Activated naive CD4-positive, alpha-beta T cell treated with anti-CD3 and anti-CD28 coated beads, Interleukin-2, amount 50 U/mL, for 24 hours (primary cell): ENCODE measurements around the gene ADGRG7.

ENCODE experiments used
- H3K27ac Mint-ChIP-seq: one replicate; pipeline ENCODE4 v1.8.0; 2021; ENCODE audit warnings: mild to moderate bottlenecking, mixed read lengths
- H3K27me3 Mint-ChIP-seq: one replicate; pipeline ENCODE4 v1.8.0; 2021; ENCODE audit warnings: mixed read lengths
- H3K36me3 Mint-ChIP-seq: one replicate; pipeline ENCODE4 v1.8.0; 2021; ENCODE audit warnings: mixed read lengths
- H3K4me1 Mint-ChIP-seq: one replicate; pipeline ENCODE4 v1.8.0; 2021; ENCODE audit warnings: mixed read lengths
- H3K4me3 Mint-ChIP-seq: one replicate; pipeline ENCODE4 v1.8.0; 2021; ENCODE audit warnings: mild to moderate bottlenecking, mixed read lengths
- H3K9me3 Mint-ChIP-seq: one replicate; pipeline ENCODE4 v1.8.0; 2021; ENCODE audit warnings: mixed read lengths

The ADGRG7 gene

DNA sequence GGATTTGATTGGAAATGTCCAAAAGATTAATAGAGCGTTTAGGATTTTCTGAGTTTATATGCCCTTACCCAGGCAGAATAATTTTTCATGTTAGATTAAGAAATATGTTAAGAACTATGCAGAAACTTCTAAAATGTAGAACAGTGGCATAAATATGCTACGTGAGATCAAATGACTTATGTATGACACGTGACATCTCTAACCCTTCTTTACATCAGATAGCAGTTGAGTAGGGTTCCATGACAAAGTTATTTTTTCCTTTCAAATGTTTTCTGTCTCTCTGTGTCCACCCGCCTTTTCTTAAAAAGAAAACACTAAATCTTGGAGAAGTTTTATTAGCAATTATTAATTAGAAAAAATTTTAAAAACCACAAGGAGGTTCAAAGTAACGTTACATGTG, 91.3 kb downstream of the ADGRG7 start:
- H3K36me3 Mint-ChIP-seq: no peaks in the 10 kb centered on the region
- H3K9me3 Mint-ChIP-seq: no peaks in the 10 kb centered on the region
- H3K4me3 Mint-ChIP-seq: no peak overlapping the region
- H3K4me1 Mint-ChIP-seq: no peaks in the 10 kb centered on the region
- no peak overlapping the region for H3K27ac Mint-ChIP-seq
- peaks cover 24% of the 10 kb centered on the region for H3K27me3 Mint-ChIP-seq

- Mint-ChIP-seq H3K36me3 (no peaks in the 10 kb centered on the region), H3K27me3 (peaks cover 21% of the 10 kb centered on the region), H3K27ac (no peak overlapping the region), H3K4me3 (no peak overlapping the region), H3K9me3 (no peaks in the 10 kb centered on the region), H3K4me1 (no peaks in the 10 kb centered on the region)
Measured at GRCh38 chr3:100702082-100702979, 92.9 kb downstream of the ADGRG7 start.

DNA sequence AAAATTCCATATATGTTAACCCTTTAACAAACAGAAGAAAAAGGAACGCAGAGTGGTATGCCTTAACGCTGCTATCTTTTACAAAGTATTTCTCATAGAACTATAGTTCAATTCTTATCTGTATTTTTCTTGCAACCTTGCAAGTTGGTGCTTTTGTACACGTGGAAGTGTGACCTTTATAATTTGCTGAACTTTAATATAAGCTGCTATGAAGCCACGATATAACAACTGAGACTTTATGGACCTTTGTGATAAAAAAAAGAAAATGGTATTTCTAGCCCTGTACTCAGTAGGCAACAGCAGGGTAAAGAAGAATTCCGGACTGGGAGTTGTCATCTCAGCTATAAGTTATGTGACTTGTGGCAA, 93.6 kb downstream of the ADGRG7 start:
- Mint-ChIP-seq H3K4me3 (no peak overlapping the region), H3K4me1 (no peaks in the 10 kb centered on the region), H3K27ac (no peak overlapping the region), H3K9me3 (no peaks in the 10 kb centered on the region), H3K27me3 (peaks cover 21% of the 10 kb centered on the region), H3K36me3 (no peaks in the 10 kb centered on the region)

DNA sequence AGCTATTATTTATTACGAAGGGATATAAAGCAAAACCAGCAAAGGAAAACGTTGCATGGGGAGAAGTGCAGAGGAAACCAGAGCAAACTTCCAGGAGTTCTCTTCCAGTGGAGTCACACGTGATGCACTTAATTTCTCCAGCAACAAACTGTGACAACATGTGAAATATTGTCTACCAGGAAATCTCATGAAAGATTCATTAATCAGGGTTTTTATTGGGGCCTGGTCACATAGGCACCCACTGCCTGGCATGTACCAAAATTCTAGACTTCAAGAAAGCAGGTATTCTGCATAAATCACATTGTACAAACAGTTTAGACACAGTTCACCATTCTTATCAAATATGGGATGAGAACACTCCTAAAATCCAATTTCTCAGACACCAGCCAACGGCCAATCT, 94.5 kb downstream of the ADGRG7 start:
- no peaks in the 10 kb centered on the region for H3K9me3 Mint-ChIP-seq

DNA sequence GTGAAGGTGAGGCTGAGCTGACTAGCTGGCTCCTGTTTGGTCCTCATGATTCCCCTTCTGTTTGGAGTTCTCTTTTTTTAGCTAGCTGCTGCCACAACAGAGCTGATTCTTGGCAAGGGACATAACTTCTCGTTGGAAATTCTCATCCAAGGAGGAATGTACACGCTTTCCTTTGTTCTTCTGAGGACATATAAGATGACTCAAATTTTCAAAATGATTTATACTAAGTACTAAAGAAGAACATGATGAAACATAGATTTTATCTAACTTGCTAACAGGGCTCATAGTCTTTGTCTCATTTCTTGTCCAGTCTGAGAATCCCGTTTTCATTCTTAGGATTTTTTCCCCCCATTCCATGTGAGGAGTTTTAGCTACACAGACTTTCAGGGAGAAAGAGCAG, 97.0 kb downstream of the ADGRG7 start:
- Mint-ChIP-seq H3K27me3 (peaks cover 5% of the 10 kb centered on the region), H3K36me3 (peaks cover 4% of the 10 kb centered on the region), H3K9me3 (no peaks in the 10 kb centered on the region), H3K4me3 (no peak overlapping the region), H3K4me1 (peaks cover 17% of the 10 kb centered on the region), H3K27ac (no peak overlapping the region)

More for the DNA sequence above, 94.5 kb downstream of the ADGRG7 start:
- H3K27ac Mint-ChIP-seq: no peak overlapping the region
- H3K4me1 Mint-ChIP-seq: peaks cover 5% of the 10 kb centered on the region
- H3K36me3 Mint-ChIP-seq: no peaks in the 10 kb centered on the region
- peaks cover 15% of the 10 kb centered on the region for H3K27me3 Mint-ChIP-seq
- no peak overlapping the region for H3K4me3 Mint-ChIP-seq

DNA sequence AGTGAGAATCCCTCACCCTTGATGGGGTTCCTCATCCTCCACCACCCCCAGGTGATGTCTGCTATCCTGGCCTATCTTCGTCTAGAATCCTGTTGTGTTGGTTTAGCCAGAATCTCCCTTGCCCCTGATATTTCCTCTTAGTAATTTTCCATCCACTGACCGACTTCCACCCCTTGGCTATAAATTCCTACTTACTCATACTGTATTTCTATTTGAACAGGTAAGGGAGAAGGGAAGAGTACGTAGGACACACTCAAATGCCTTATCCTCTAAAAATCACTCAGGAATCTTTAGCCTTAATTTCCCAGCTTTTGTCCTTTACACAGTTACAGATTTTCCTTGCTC, 99.2 kb downstream of the ADGRG7 start:
- Mint-ChIP-seq H3K27me3 (peaks cover under 1% of the 10 kb centered on the region), H3K4me3 (peak overlapping the region; percentile 89), H3K9me3 (no peaks in the 10 kb centered on the region), H3K27ac (peak overlapping the region; percentile 97), H3K4me1 (peaks cover 38% of the 10 kb centered on the region), H3K36me3 (peaks cover 13% of the 10 kb centered on the region)

- H3K36me3 Mint-ChIP-seq: peaks cover 13% of the 10 kb centered on the region
- peaks cover 44% of the 10 kb centered on the region for H3K4me1 Mint-ChIP-seq
- H3K4me3 Mint-ChIP-seq: peak within 1 kb of the TSS; percentile 89
- H3K9me3 Mint-ChIP-seq: no peaks in the 10 kb centered on the region
- no peaks in the 10 kb centered on the region for H3K27me3 Mint-ChIP-seq
- peak within 1 kb of the TSS; percentile 97 for H3K27ac Mint-ChIP-seq
Measured at GRCh38 chr3:100708989-100709841, 99.8 kb downstream of the ADGRG7 start, which contains the start of gene TFG. TFG (plus strand) TSS chr3:100709494; CDS start chr3:100713686, 4,192 bp downstream.

GRCh38 chr3:100709842-100710260, 100.5 kb downstream of the ADGRG7 start:
- Mint-ChIP-seq H3K9me3 (no peaks in the 10 kb centered on the region), H3K4me1 (peaks cover 48% of the 10 kb centered on the region), H3K4me3 (peak overlapping the region; percentile 81), H3K27ac (peak overlapping the region; percentile 71), H3K27me3 (no peaks in the 10 kb centered on the region), H3K36me3 (peaks cover 14% of the 10 kb centered on the region)

DNA sequence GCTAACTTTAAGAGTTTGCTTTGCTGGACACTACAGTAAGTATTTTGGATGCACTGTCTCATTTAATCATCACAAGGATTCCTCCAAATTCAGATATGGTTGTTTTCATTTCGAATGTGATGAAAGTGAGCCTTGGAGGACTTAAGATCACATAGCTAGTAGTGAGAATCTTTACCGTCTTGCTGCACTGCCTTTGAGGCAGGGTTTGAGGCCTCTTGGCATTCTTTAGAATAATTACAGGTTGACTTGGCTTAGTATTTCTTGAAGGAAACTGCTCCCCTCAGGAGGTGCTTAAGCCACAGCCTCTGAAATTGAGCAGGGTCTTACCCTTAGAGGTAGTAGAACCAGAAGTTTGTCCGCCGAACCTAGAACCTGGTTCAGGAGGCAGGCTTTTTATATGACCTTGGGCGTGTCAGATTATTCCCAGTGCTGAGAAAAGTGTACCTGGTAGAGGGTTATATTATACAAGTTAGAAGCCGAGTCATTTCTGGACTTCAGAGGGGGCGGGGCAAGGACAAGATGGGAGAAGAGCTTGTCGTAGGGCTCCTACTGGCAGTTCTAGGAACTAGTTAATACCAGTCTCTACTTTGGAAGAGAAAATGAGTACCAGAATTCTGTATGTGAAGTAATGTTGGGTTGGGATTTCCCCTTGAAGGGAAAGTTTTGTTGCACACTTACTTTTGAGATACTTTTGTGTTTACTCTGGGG, 101.0 kb downstream of the ADGRG7 start:
- Mint-ChIP-seq H3K27ac (peak overlapping the region; percentile 71), H3K4me3 (peak overlapping the region; percentile 81), H3K4me1 (peaks cover 54% of the 10 kb centered on the region), H3K27me3 (no peaks in the 10 kb centered on the region), H3K9me3 (no peaks in the 10 kb centered on the region), H3K36me3 (peaks cover 19% of the 10 kb centered on the region)

GRCh38 chr3:100715176-100715575, 105.8 kb downstream of the ADGRG7 start:
- no peak overlapping the region for H3K27ac Mint-ChIP-seq
- H3K9me3 Mint-ChIP-seq: no peaks in the 10 kb centered on the region
- peak overlapping the region; percentile 34 for H3K4me3 Mint-ChIP-seq
- peaks cover 80% of the 10 kb centered on the region for H3K4me1 Mint-ChIP-seq
- no peaks in the 10 kb centered on the region for H3K27me3 Mint-ChIP-seq
- peaks cover 35% of the 10 kb centered on the region for H3K36me3 Mint-ChIP-seq

GRCh38 chr3:100717063-100717462, 107.7 kb downstream of the ADGRG7 start:
- Mint-ChIP-seq H3K36me3 (peaks cover 37% of the 10 kb centered on the region), H3K4me3 (peak overlapping the region; percentile 61), H3K27ac (no peak overlapping the region), H3K9me3 (no peaks in the 10 kb centered on the region), H3K4me1 (peaks cover 65% of the 10 kb centered on the region), H3K27me3 (no peaks in the 10 kb centered on the region)

GRCh38 chr3:100717637-100718487, 108.5 kb downstream of the ADGRG7 start:
- no peak overlapping the region for H3K4me3 Mint-ChIP-seq
- H3K27ac Mint-ChIP-seq: no peak overlapping the region
- no peaks in the 10 kb centered on the region for H3K27me3 Mint-ChIP-seq
- peaks cover 64% of the 10 kb centered on the region for H3K4me1 Mint-ChIP-seq
- no peaks in the 10 kb centered on the region for H3K9me3 Mint-ChIP-seq
- peaks cover 36% of the 10 kb centered on the region for H3K36me3 Mint-ChIP-seq

DNA sequence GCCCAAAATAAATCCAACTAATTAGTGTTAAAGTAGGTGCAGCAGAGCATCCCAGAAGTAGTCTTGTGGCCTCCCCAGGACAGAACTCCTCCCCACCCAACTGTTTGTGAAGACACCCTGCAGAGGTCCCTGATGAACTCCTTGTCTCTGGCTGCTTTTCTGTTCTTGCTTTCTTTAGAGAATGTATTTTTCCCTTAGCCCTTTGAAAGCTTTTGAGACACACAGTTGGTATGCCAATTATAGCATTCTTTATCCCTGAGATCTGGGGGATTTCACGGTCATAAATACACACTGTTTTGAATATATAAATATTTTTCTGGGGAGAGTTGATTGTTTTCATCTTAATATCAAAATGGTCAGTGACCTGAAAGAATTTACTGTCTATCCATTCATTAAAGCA, 109.7 kb downstream of the ADGRG7 start:
- Mint-ChIP-seq H3K27ac (no peak overlapping the region), H3K4me3 (no peak overlapping the region), H3K4me1 (peaks cover 56% of the 10 kb centered on the region), H3K27me3 (no peaks in the 10 kb centered on the region), H3K9me3 (no peaks in the 10 kb centered on the region), H3K36me3 (peaks cover 34% of the 10 kb centered on the region)

DNA sequence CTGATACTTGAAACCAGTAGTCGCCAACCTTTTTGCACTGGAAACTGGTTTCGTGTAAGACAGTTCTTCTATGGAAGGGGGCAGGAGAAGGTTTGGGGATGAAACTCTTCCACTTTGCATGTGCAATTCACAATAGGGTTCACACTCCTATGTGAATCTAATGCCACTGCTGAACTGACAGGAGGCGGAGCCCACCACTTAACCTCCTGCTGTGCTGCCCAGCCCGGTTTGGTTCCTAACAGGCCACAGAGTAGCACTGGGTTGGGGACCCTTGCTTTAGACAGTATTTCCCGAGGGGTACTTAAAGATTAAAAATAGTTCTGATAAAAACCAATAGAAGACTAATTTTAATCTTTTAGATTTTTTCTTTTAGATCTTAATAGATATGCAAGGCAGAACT, 111.0 kb downstream of the ADGRG7 start:
- Mint-ChIP-seq H3K4me3 (no peak overlapping the region), H3K27ac (no peak overlapping the region), H3K27me3 (no peaks in the 10 kb centered on the region), H3K4me1 (peaks cover 45% of the 10 kb centered on the region), H3K9me3 (no peaks in the 10 kb centered on the region), H3K36me3 (peaks cover 30% of the 10 kb centered on the region)
